Measurements from ENCODE around the gene AGA.

GRCh38 chr4:177461606-177462005 is 19.4 kb upstream of the AGA start:
- no peak for TF ChIP-seq TSHZ2 (CRISPR knock-in tag; IDR thresholded peaks at IDR 0.05)
- no peak for TF ChIP-seq CREB5 (CRISPR knock-in tag; IDR thresholded peaks at IDR 0.05; ENCODE audit: low read depth)
- no peak for TF ChIP-seq ISL1 (CRISPR knock-in tag; IDR thresholded peaks at IDR 0.05)
- no peak for TF ChIP-seq GLIS3 (CRISPR knock-in tag; IDR thresholded peaks at IDR 0.05)
- no peak for TF ChIP-seq ZNF70 (CRISPR knock-in tag; IDR thresholded peaks at IDR 0.05)
- TF ChIP-seq PPARA (CRISPR knock-in tag; IDR thresholded peaks at IDR 0.05; ENCODE audit: borderline replicate concordance) = no peak
- no peak for TF ChIP-seq PATZ1 (CRISPR knock-in tag; IDR thresholded peaks at IDR 0.05; ENCODE audit: borderline replicate concordance)
- TF ChIP-seq ZC3H10 (CRISPR knock-in tag; IDR thresholded peaks at IDR 0.05) = no peak
- TF ChIP-seq CSRNP3 (CRISPR knock-in tag; IDR thresholded peaks at IDR 0.05) = no peak
- no peak for TF ChIP-seq ZFP30 (CRISPR knock-in tag; IDR thresholded peaks at IDR 0.05)
- no peak for TF ChIP-seq CSDC2 (CRISPR knock-in tag; IDR thresholded peaks at IDR 0.05)
- no peak for TF ChIP-seq ZFP3 (CRISPR knock-in tag; IDR thresholded peaks at IDR 0.05)
